Trophoblast cell (in vitro differentiated cells and primary cell): Measurements from ENCODE around the gene BCL11B.
A peak's percentile ranks its signal among the peaks of the same experiment; 100 is the strongest.

Source experiments
- DNase-seq, 2 donors: peaks; one replicate each; pipeline ENCODE4 v3.0.0-alpha.2; 2016
- H2AFZ ChIP-seq: 2 replicates; pipeline ENCODE4 v1.6.1; 2013; ENCODE audit warnings: low read length, moderate library complexity, mild to moderate bottlenecking; ENCODE audit not compliant: insufficient read depth, poor library complexity
- H2AK5ac ChIP-seq: 2 replicates; pipeline ENCODE4 v1.6.1; 2013; ENCODE audit warnings: mild to moderate bottlenecking, low read length
- H2BK120ac ChIP-seq: 2 replicates; pipeline ENCODE4 v1.6.1; 2013; ENCODE audit warnings: low read length, mild to moderate bottlenecking, moderate library complexity; ENCODE audit not compliant: insufficient read depth, poor library complexity
- H2BK12ac ChIP-seq: 2 replicates; pipeline ENCODE4 v1.6.1; 2013; ENCODE audit warnings: mild to moderate bottlenecking, low read length, moderate library complexity
- H2BK5ac ChIP-seq: 2 replicates; pipeline ENCODE4 v1.6.1; 2013; ENCODE audit warnings: low read length, low read depth, moderate library complexity, mild to moderate bottlenecking; ENCODE audit not compliant: poor library complexity
- H3K14ac ChIP-seq: 2 replicates; pipeline ENCODE4 v1.6.1; 2013; ENCODE audit warnings: mild to moderate bottlenecking, low read length
- H3K18ac ChIP-seq: 2 replicates; pipeline ENCODE4 v1.6.1; 2013; ENCODE audit warnings: mild to moderate bottlenecking, low read length
- H3K23ac ChIP-seq: 2 replicates; pipeline ENCODE4 v1.6.1; 2013; ENCODE audit warnings: low read length
- H3K27ac ChIP-seq: 2 replicates; pipeline ENCODE4 v1.5.1; 2013; ENCODE audit warnings: low read depth, mild to moderate bottlenecking, inconsistent platforms, low read length, moderate library complexity
- H3K27me3 ChIP-seq: 2 replicates; pipeline ENCODE4 v1.6.1; 2013; ENCODE audit warnings: inconsistent platforms, mild to moderate bottlenecking, low read length, moderate library complexity; ENCODE audit not compliant: insufficient read depth
- H3K36me3 ChIP-seq, 2 experiments: 1 replicate in 1 of 2; 2 replicates in 1 of 2; pipeline ENCODE4 v1.6.1; 2013; ENCODE audit warnings: low read length in 2 of 2, mild to moderate bottlenecking in 2 of 2, moderate library complexity in 1 of 2; ENCODE audit not compliant: insufficient read depth in 2 of 2, control insufficient read depth in 1 of 2
- H3K4ac ChIP-seq: 2 replicates; pipeline ENCODE4 v1.6.1; 2013; ENCODE audit warnings: low read depth, mild to moderate bottlenecking, low read length, moderate library complexity
- H3K4me1 ChIP-seq, 2 experiments: 1 replicate in 1 of 2; 2 replicates in 1 of 2; pipeline ENCODE4 v1.6.1; 2013; ENCODE audit warnings: low read length in 2 of 2, mild to moderate bottlenecking in 2 of 2, moderate library complexity in 1 of 2; ENCODE audit not compliant: insufficient read depth in 2 of 2, control insufficient read depth in 1 of 2
- H3K4me2 ChIP-seq: 2 replicates; pipeline ENCODE4 v1.6.1; 2013; ENCODE audit warnings: inconsistent platforms, mild to moderate bottlenecking, low read length, moderate library complexity
- H3K4me3 ChIP-seq: 2 replicates; pipeline ENCODE4 v1.5.1; 2013; ENCODE audit warnings: mild to moderate bottlenecking, low read depth, low read length, inconsistent platforms
- H3K79me1 ChIP-seq: one replicate; pipeline ENCODE4 v1.6.1; 2013; ENCODE audit warnings: low read length
- H3K79me2 ChIP-seq: 2 replicates; pipeline ENCODE4 v1.6.1; 2013; ENCODE audit warnings: low read length, mild to moderate bottlenecking; ENCODE audit not compliant: control insufficient read depth, insufficient read depth, poor library complexity
- H3K9ac ChIP-seq: 2 replicates; pipeline ENCODE4 v1.6.1; 2013; ENCODE audit warnings: mild to moderate bottlenecking, low read length
- H3K9me3 ChIP-seq: 2 replicates; pipeline ENCODE4 v1.6.1; 2013; ENCODE audit warnings: low read depth, mild to moderate bottlenecking, control low read depth, inconsistent platforms, low read length; ENCODE audit not compliant: insufficient read depth
- H4K12ac ChIP-seq: 2 replicates; pipeline ENCODE4 v1.6.1; 2013; ENCODE audit warnings: low read depth, mild to moderate bottlenecking, low read length, moderate library complexity
- H4K8ac ChIP-seq: 2 replicates; pipeline ENCODE4 v1.6.1; 2013; ENCODE audit warnings: low read depth, mild to moderate bottlenecking, low read length, moderate library complexity
- H4K91ac ChIP-seq: one replicate; pipeline ENCODE4 v1.6.1; 2013; ENCODE audit warnings: low read depth, mild to moderate bottlenecking, low read length, moderate library complexity
- WGBS: extraction: QIAGEN DNeasy Blood & Tissue Kit; methylation state at CpG from one replicate; pipeline ENCODE4 v1.1.7; 2013; ENCODE audit warnings: missing lambda C conversion rate; ENCODE audit not compliant: insufficient read length, insufficient coverage; ENCODE audit errors: extremely low coverage; 5-methylcytosine and 5-hydroxymethylcytosine counted together

The BCL11B gene

DNA sequence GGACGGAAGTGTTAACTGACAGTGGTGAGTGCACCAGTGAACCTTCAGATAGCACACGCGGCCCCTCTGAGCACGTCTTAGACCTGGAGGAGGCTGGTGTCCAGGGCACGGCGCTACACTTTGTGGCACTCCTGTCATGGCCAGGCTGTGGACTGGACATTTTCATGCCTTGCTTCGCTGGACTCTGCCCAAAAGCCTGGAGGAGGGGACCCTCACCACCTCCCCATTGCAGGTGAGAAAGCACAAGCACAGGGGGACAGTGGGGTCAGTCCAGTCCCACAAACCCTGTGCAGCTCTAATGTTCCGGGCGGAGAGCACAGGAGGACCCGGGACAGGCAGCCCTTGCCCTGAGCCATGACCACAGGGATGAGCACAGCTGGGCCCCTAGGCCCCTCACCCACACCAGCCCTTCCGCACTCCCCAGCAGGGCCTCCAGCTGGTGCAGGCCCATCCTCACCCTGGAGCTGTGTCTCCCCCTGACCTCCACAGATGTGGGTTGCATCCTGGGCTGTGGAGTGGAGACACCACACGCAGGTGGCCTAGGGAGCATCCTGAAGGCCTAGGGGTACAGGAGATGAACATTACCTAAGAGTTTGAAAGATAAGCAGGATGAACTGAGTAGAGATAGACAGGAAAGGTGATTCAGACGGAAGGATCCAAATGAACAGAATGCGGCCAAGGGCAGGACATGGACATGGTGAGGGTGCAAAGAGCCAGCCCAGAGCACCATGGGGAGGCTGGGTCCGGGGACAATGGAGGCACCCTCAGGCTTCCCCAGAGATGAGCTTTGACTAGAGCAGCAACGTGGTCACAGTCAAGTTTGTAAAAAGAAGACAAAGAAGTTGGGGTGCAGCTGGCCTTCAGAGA, 132.8 kb downstream of the BCL11B start:
- no CpG with 5 or more reads among the region's 16 CpGs for WGBS
- Histone ChIP-seq H3K36me3 (no peaks in the 10 kb centered on the region), H2BK5ac (no peak overlapping the region), H3K18ac (no peak overlapping the region), H2BK120ac (no peak overlapping the region), H3K79me2 (no peaks in the 10 kb centered on the region), H3K4ac (no peak overlapping the region), H4K8ac (no peak overlapping the region), H2BK12ac (no peak overlapping the region), H2AFZ (no peak overlapping the region), H2AK5ac (no peak overlapping the region), H3K4me1 (peaks cover 3 to 5% of the 10 kb centered on the region in 2 experiments), H3K4me2 (no peak overlapping the region), H3K4me3 (no peak overlapping the region), H3K9me3 (peaks cover 2% of the 10 kb centered on the region), H3K23ac (no peak overlapping the region), H3K27me3 (no peaks in the 10 kb centered on the region), H3K14ac (no peak overlapping the region), H4K12ac (no peak overlapping the region), H4K91ac (no peak overlapping the region), H3K9ac (no peak overlapping the region), H3K79me1 (no peaks in the 10 kb centered on the region), H3K27ac (no peak overlapping the region)
- DNase-seq = no peak

DNA sequence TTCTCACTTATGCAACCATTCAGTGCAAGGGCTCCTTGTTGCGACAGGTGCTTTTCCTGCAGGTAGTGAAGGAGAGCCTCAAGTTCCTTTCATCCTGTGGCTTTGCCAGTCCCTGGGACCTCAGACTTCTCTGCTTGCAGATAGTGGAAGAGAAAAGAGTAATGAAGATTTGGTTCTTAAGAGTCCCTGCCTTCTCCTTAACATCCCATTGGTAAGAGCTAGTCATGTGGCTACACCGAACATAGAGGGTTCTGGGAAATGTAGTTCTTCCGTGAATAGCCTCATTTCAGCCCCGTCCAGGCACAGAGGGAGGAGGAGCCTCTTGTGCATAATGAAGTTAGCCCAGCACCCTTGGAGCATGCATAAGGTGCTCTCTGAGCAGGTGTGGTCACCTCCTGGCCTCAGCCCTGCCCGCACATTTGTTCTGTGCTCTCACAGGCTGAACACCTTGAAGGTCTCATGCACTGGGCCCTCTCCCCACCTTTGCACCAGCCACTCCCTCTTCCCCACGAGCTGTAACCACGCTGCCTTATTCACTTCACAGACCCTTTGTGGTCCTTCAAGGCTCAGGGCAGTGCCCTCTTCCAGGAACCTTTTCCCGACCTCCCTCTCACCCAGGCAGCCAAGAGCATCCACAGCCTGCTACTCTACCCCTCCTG, 134.0 kb downstream of the BCL11B start:
- no peaks in the 10 kb centered on the region for H3K27me3 ChIP-seq
- DNase-seq = peak in 1 of 2 donors; percentile 10
- no peak overlapping the region for H3K4me3 ChIP-seq
- no peak overlapping the region for H3K4me2 ChIP-seq
- no peak overlapping the region for H3K14ac ChIP-seq
- no peak overlapping the region for H2BK12ac ChIP-seq
- no peak overlapping the region for H2BK120ac ChIP-seq
- H3K23ac ChIP-seq = no peak overlapping the region
- no CpG with 5 or more reads among the region's 8 CpGs for WGBS
- no peak overlapping the region for H4K8ac ChIP-seq
- H4K91ac ChIP-seq = no peak overlapping the region
- no peak overlapping the region for H3K27ac ChIP-seq
- peaks cover 2% of the 10 kb centered on the region for H3K9me3 ChIP-seq
- H3K18ac ChIP-seq = no peak overlapping the region
- no peak overlapping the region for H3K9ac ChIP-seq
- no peak overlapping the region for H3K4ac ChIP-seq
- no peaks in the 10 kb centered on the region for H3K36me3 ChIP-seq
- no peak overlapping the region for H2AK5ac ChIP-seq
- H4K12ac ChIP-seq = no peak overlapping the region
- H2BK5ac ChIP-seq = no peak overlapping the region
- H2AFZ ChIP-seq = no peak overlapping the region
- no peaks in the 10 kb centered on the region for H3K79me1 ChIP-seq
- H3K4me1 ChIP-seq = peaks cover 9% of the 10 kb centered on the region in 2 experiments
- H3K79me2 ChIP-seq = no peaks in the 10 kb centered on the region

- no peaks in the 10 kb centered on the region for H3K79me2 ChIP-seq
- no peak overlapping the region for H2BK120ac ChIP-seq
- H3K4me3 ChIP-seq = no peak overlapping the region
- no peak overlapping the region for H3K4me2 ChIP-seq
- no peak for DNase-seq
- H3K23ac ChIP-seq = no peak overlapping the region
- H3K9ac ChIP-seq = no peak overlapping the region
- H3K14ac ChIP-seq = no peak overlapping the region
- no peak overlapping the region for H4K12ac ChIP-seq
- H3K4ac ChIP-seq = no peak overlapping the region
- no CpG with 5 or more reads among the region's 11 CpGs for WGBS
- no peak overlapping the region for H2BK12ac ChIP-seq
- H3K27me3 ChIP-seq = no peaks in the 10 kb centered on the region
- no peak overlapping the region for H2BK5ac ChIP-seq
- H2AK5ac ChIP-seq = no peak overlapping the region
- no peak overlapping the region for H3K18ac ChIP-seq
- no peak overlapping the region for H4K8ac ChIP-seq
- H3K4me1 ChIP-seq = peaks cover 9 to 10% of the 10 kb centered on the region in 2 experiments
- H3K27ac ChIP-seq = no peak overlapping the region
- no peak overlapping the region for H4K91ac ChIP-seq
- H2AFZ ChIP-seq = no peak overlapping the region
- H3K79me1 ChIP-seq = no peaks in the 10 kb centered on the region
- H3K9me3 ChIP-seq = peaks cover 2% of the 10 kb centered on the region
- no peaks in the 10 kb centered on the region for H3K36me3 ChIP-seq
These were observed 134.8 kb downstream of the BCL11B start for GRCh38 chr14:99137001-99137700.

DNA sequence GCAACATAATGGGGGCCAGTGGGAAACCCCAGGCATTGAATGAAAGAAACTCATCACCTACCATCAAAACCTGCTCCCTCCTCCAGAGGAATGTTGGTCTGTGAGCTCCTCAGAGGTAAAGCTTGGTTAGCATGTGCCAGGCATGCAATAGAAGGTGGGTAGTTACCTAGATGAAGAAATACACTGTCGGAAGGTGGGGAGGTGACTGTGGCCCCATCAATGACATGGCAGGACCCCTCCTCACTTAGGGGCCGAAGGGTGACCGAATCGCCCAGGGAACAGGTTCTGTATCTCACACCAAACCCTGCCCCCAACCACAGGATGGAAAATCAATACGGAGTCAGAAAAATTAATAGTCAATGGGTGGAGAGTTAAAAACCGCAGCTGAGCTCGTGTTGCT, 135.6 kb downstream of the BCL11B start:
- Histone ChIP-seq H2BK12ac (no peak overlapping the region), H3K36me3 (no peaks in the 10 kb centered on the region), H4K91ac (no peak overlapping the region), H3K23ac (no peak overlapping the region), H2AFZ (no peak overlapping the region), H3K14ac (no peak overlapping the region), H3K9me3 (peaks cover 2% of the 10 kb centered on the region), H3K79me2 (no peaks in the 10 kb centered on the region), H2BK5ac (no peak overlapping the region), H3K4ac (no peak overlapping the region), H4K8ac (no peak overlapping the region), H3K79me1 (no peaks in the 10 kb centered on the region), H3K4me2 (no peak overlapping the region), H2BK120ac (no peak overlapping the region), H3K27me3 (no peaks in the 10 kb centered on the region), H3K18ac (no peak overlapping the region), H3K4me1 (peaks cover 9 to 10% of the 10 kb centered on the region in 2 experiments), H3K9ac (no peak overlapping the region), H3K27ac (no peak overlapping the region), H2AK5ac (no peak overlapping the region), H4K12ac (no peak overlapping the region), H3K4me3 (no peak overlapping the region)
- WGBS = no CpG with 5 or more reads among the region's 7 CpGs
- no peak for DNase-seq
